OCI-LY3 (cell line): ENCODE measurements around the gene TMEM140.

Experiments
- H2AFZ ChIP-seq: fragments of 200-600, 300-600 bp; shearing (Covaris generic); 2 replicates; pipeline ENCODE4 v1.6.0; 2014; ENCODE audit warnings: antibody characterized with exemption, low read depth, low read length
- H3K27ac ChIP-seq: fragments of 200-600, 300-600 bp; sonication (generic); 2 replicates; pipeline ENCODE4 v1.5.1; 2014; ENCODE audit warnings: mild to moderate bottlenecking, low read length, moderate library complexity, mixed read lengths
- H3K27me3 ChIP-seq: fragments of 200-600, 300-600 bp; sonication (generic); 2 replicates; pipeline ENCODE4 v1.6.1; 2014; ENCODE audit warnings: low read depth, low read length, mixed read lengths
- H3K36me3 ChIP-seq: fragments of 200-600, 300-600 bp; sonication (generic); replicated peaks from 2 replicates; pipeline ENCODE3; 2014; ENCODE audit warnings: low read depth, low read length, mixed read lengths
- H3K4me1 ChIP-seq: fragments of 300-600, 200-600 bp; sonication (generic); 2 replicates; pipeline ENCODE4 v1.6.1; 2014; ENCODE audit warnings: low read length, mixed read lengths
- H3K4me2 ChIP-seq: fragments of 200-600, 300-600 bp; sonication (generic); 2 replicates; pipeline ENCODE4 v1.6.1; 2014; ENCODE audit warnings: low read length, mixed read lengths
- H3K4me3 ChIP-seq: fragments of 300-600, 200-600 bp; sonication (generic); 2 replicates; pipeline ENCODE4 v1.5.1; 2014; ENCODE audit warnings: antibody characterized with exemption, mild to moderate bottlenecking, low read length, moderate library complexity
- H3K79me2 ChIP-seq: fragments of 300-600, 200-600 bp; shearing (Covaris generic); 2 replicates; pipeline ENCODE4 v1.6.1; 2014; ENCODE audit warnings: mild to moderate bottlenecking, low read length, mixed read lengths
- H3K9ac ChIP-seq: fragments of 300-600, 200-600 bp; shearing (Covaris generic); 2 replicates; pipeline ENCODE4 v1.6.0; 2014; ENCODE audit warnings: mild to moderate bottlenecking, low read length, moderate library complexity
- H3K9me3 ChIP-seq: fragments of 200-600, 300-600 bp; shearing (Covaris generic); 2 replicates; pipeline ENCODE4 v1.6.1; 2014; ENCODE audit warnings: low read length, mixed read lengths; ENCODE audit not compliant: insufficient read depth
- H4K20me1 ChIP-seq: fragments of 200-600, 300-600 bp; sonication (generic); 2 replicates; pipeline ENCODE4 v1.6.1; 2016; ENCODE audit warnings: low read length, mixed read lengths; ENCODE audit not compliant: insufficient read depth
- EZH2phosphoT487 ChIP-seq: fragments of 200-600 bp; shearing (Covaris generic); IDR thresholded peaks from 2 replicates; pipeline ENCODE4 v1.6.1; 2018; ENCODE audit warnings: antibody characterized with exemption, mixed run types, low read depth
- TF ChIP-seq, protein P1 (sequence below): fragments of 200-600, 300-600 bp; sonication (generic); IDR thresholded peaks from 2 replicates; pipeline ENCODE4 v1.5.1; 2014; ENCODE audit warnings: antibody characterized with exemption, low read length, low read depth

Gene TMEM140

GRCh38 chr7:135190703-135191102 is 42.8 kb downstream of the TMEM140 start:
- no peak overlapping the region for H3K4me3 ChIP-seq
- peaks cover 43% of the 10 kb centered on the region for H3K36me3 ChIP-seq
- H3K4me2 ChIP-seq: no peak overlapping the region
- no peak overlapping the region for H2AFZ ChIP-seq
- H3K9ac ChIP-seq: no peak overlapping the region
- H3K9me3 ChIP-seq: no peaks in the 10 kb centered on the region
- no peak for TF ChIP-seq EZH2phosphoT487
- TF ChIP-seq, protein P1, sequence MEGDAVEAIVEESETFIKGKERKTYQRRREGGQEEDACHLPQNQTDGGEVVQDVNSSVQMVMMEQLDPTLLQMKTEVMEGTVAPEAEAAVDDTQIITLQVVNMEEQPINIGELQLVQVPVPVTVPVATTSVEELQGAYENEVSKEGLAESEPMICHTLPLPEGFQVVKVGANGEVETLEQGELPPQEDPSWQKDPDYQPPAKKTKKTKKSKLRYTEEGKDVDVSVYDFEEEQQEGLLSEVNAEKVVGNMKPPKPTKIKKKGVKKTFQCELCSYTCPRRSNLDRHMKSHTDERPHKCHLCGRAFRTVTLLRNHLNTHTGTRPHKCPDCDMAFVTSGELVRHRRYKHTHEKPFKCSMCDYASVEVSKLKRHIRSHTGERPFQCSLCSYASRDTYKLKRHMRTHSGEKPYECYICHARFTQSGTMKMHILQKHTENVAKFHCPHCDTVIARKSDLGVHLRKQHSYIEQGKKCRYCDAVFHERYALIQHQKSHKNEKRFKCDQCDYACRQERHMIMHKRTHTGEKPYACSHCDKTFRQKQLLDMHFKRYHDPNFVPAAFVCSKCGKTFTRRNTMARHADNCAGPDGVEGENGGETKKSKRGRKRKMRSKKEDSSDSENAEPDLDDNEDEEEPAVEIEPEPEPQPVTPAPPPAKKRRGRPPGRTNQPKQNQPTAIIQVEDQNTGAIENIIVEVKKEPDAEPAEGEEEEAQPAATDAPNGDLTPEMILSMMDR: no peak
- H4K20me1 ChIP-seq: no peaks in the 10 kb centered on the region
- H3K27ac ChIP-seq: no peak overlapping the region
- peaks cover 18% of the 10 kb centered on the region for H3K27me3 ChIP-seq
- H3K4me1 ChIP-seq: peaks cover 52% of the 10 kb centered on the region
- H3K79me2 ChIP-seq: no peaks in the 10 kb centered on the region

- Histone ChIP-seq H3K9me3 (no peaks in the 10 kb centered on the region), H3K27ac (no peak overlapping the region), H3K36me3 (peaks cover 46% of the 10 kb centered on the region), H3K4me3 (no peak overlapping the region), H3K4me1 (peaks cover 29% of the 10 kb centered on the region), H4K20me1 (no peaks in the 10 kb centered on the region), H3K79me2 (no peaks in the 10 kb centered on the region), H3K9ac (no peak overlapping the region), H2AFZ (no peak overlapping the region), H3K27me3 (peaks cover 18% of the 10 kb centered on the region), H3K4me2 (no peak overlapping the region)
- TF ChIP-seq, protein P1: no peak
- TF ChIP-seq EZH2phosphoT487: no peak
Observed at GRCh38 chr7:135192914-135193536, 45.2 kb downstream of the TMEM140 start.

DNA sequence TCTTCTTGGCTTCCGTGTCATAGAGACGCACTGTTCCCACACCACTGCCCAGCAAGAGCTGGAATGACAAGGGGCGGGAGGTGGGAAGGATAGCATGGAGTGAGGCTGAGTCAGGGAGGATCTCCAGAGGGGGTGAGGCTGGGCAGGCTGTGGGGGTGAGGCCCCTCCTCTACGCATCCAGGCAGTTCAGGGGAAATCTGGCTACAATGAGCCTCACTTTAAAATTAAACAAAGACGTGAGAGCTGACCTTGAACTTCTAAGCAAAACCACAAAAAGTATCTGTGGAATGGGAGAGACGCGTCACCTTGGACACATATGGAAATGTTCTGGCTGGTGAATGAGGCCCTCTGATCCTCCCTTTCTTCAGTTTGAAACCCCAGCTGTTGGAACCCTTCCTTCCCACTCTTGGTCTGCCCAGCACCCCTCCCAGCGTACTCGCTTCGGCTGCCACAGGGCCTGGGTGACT is 45.8 kb downstream of the TMEM140 start:
- no peak overlapping the region for H3K4me2 ChIP-seq
- H4K20me1 ChIP-seq: no peaks in the 10 kb centered on the region
- H3K4me3 ChIP-seq: no peak overlapping the region
- TF ChIP-seq EZH2phosphoT487: no peak
- TF ChIP-seq, protein P1: no peak
- no peaks in the 10 kb centered on the region for H3K9me3 ChIP-seq
- H3K9ac ChIP-seq: no peak overlapping the region
- H3K4me1 ChIP-seq: peaks cover 22% of the 10 kb centered on the region
- peaks cover 18% of the 10 kb centered on the region for H3K27me3 ChIP-seq
- peaks cover 51% of the 10 kb centered on the region for H3K36me3 ChIP-seq
- H3K79me2 ChIP-seq: no peaks in the 10 kb centered on the region
- H2AFZ ChIP-seq: no peak overlapping the region
- H3K27ac ChIP-seq: no peak overlapping the region

DNA sequence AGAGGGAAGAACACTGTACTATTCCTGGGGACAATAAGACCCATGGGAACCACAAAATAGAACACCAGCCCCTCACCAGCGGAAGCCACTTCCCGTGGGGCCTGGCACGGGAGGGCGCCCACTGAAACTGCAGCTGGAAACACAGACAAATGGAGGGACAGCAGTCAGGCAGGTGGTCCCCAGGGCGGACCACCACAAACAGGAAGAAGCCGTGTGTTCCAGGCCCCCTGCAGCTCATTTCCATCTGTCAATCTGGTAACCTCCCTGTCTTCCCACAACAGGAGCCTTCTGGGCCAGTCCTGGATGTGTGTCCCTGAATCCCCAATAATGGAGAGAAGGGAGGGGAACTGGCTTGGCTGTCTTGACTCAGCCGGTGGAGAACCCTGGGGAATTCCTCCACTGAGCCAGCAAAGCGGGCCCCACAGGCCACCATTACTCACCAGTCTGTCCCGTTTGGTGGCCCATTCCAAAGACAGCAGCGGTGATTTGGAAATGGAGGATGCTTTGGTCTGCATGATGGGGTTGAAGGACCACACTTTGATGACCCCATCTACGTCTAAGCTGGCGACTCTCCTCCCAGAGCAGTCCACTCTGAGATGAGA is 46.7 kb downstream of the TMEM140 start:
- Histone ChIP-seq H3K79me2 (no peaks in the 10 kb centered on the region), H3K9me3 (no peaks in the 10 kb centered on the region), H3K27me3 (peaks cover 15% of the 10 kb centered on the region), H2AFZ (no peak overlapping the region), H3K4me2 (no peak overlapping the region), H3K36me3 (peaks cover 47% of the 10 kb centered on the region), H3K4me1 (peaks cover 20% of the 10 kb centered on the region), H3K27ac (no peak overlapping the region), H3K4me3 (no peak overlapping the region), H4K20me1 (no peaks in the 10 kb centered on the region), H3K9ac (no peak overlapping the region)
- no peak for TF ChIP-seq EZH2phosphoT487
- TF ChIP-seq, protein P1: no peak
